Measurements from ENCODE around the gene INAFM2.
A peak's percentile ranks its signal among the peaks of the same experiment; 100 is the strongest.

The INAFM2 gene

DNA sequence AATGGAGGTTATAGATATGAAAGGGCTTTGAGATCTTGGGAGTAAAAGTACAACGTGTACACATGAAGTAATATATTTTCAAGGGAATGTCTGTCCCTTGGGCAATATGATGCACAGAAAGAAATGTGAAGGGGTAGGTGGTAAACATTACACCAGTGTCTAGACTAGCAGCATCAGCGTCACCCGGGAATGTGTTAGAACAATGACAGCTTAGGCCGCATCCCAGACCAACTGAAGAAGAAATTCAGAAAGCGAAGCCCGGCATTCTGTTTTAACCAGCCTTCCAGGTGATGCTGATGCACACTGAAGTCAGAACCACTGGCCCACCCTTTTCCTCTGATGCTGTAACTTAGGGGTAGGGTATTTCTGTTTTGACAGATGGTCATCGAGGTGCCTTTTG lies 6.3 kb downstream of the INAFM2 start:
- no peak for DNase-seq

GRCh38 chr15:40330368-40330836 lies 6.9 kb downstream of the INAFM2 start:
- DNase-seq = no peak

- no peak for DNase-seq
Observed at GRCh38 chr15:40331026-40331425, 7.5 kb downstream of the INAFM2 start.

GRCh38 chr15:40331637-40332036 lies 8.1 kb downstream of the INAFM2 start:
- DNase-seq = no peak

- no peak for DNase-seq
Observed at GRCh38 chr15:40332113-40332781, 8.8 kb downstream of the INAFM2 start.

- DNase-seq = peak; percentile 67
Observed at GRCh38 chr15:40333922-40334492, 10.5 kb downstream of the INAFM2 start.

DNA sequence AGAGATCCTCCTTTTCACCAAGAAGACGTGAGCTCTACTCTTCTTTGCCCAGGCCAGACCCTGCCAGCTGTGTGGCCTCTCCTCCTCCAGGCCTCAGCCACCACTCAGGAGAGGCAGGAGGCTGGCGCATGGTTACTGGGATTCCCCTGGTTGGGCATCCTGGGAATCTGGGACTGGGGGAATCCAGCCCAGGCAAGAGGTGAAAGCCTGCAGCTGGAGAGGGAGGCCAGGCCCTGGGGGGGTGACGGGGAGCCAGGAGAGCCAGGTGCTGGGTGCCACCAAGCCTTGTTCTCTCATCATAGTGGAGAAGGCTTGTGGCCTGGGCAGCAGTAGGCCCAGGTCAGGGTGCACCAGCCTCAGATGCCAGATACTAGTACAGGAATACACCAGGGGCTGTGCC lies 11.0 kb downstream of the INAFM2 start:
- no peak for DNase-seq

DNA sequence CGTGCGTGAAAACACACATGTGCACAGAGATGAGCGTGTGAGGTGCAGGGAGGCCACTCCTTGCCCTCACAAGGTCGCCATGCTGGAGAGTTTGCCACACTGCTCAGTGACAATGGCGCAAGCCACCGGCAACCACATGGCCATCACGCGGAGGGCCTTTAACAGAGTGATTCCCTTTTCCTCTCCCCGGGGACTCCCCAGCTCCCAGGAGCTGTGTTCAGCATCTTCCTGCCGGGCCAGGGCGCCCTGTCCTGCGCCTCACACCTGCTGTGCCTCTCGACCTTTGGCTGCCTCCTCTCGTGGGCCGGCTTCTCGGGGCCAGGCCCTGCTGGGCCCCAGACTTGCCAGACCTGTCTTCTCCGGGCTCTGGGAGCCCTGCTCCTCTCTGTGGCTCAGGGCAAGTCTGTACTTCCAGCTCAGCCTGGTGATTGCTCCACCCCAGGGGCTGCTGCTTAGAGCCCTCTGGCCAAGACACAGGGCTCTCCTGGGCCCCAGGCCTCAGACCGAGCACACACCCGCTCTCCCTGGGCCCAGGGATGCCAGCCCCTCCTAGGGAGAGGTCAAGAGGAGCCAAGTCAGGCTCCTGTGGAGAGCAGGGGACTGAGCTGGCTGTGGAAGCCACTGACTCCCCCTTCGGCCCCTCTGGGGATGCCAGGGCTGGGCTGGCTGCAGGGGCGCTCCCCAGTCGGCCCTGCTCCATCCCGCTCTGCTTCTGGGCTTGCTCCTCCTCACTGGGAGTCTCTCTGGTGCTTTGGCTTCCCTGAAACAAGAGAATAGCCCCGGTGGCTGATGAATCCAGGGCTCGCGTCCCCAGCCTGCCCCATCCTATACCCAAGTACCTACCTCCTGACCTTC lies 11.7 kb downstream of the INAFM2 start:
- no peak for DNase-seq

DNA sequence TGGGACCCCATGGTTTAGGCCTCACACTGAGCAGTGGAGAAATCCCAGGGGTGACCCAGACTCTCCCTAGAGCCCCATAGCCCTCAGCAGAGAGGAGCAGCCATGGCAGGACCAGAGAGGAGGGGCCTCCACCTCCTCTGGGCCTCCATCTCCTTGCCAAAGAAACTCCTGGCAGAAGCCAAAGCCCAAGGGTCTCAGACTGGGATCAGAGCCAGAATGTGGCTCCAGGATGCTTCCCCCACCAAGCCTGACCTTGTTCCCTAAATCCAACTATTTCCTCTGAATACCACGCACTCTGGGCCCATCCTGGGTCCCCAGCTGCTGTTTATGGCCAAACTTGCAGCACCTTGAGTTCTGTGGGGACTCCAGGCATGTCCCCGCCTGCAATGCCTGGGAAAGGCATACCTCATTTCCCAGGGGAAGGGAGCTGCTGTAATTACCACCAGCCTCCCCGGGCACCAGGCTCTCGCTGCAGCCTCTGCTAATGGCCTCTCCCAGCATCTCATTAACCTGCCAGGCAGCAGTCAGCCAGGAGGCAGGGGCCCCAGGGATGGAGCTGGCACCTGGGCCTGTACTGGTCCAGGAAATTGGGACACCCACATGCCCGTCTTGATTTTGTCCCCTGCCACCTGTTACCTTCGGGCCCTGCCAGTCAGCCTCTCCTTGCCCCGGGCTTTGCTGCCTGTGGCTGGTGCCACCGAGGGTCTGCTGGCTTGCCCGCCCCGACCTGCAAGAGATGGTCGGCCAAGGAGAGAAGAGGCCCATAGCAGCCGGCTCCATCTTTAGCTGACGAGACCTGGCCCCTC lies 12.6 kb downstream of the INAFM2 start:
- no peak for DNase-seq

DNA sequence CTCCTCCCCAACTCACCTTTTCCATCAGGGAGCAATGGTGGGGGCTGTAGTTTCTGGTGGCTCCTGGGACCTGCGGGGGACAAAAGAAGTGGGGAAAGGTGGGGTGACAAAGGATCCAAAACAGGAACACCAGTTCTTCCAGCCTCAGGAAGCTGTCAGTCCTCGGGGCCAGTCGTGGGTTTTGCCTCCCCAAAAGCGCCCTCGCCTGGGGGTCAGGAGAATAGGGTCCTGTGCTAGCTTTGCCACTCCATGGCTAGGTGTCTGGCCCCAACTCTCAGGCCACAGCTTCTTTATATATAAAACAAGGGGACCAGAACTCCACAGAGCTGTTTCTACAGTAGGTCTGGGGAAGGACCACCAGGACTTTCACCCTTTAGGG lies 13.2 kb downstream of the INAFM2 start:
- no peak for DNase-seq

- no peak for DNase-seq
Observed at GRCh38 chr15:40337597-40337996, 14.1 kb downstream of the INAFM2 start.

DNA sequence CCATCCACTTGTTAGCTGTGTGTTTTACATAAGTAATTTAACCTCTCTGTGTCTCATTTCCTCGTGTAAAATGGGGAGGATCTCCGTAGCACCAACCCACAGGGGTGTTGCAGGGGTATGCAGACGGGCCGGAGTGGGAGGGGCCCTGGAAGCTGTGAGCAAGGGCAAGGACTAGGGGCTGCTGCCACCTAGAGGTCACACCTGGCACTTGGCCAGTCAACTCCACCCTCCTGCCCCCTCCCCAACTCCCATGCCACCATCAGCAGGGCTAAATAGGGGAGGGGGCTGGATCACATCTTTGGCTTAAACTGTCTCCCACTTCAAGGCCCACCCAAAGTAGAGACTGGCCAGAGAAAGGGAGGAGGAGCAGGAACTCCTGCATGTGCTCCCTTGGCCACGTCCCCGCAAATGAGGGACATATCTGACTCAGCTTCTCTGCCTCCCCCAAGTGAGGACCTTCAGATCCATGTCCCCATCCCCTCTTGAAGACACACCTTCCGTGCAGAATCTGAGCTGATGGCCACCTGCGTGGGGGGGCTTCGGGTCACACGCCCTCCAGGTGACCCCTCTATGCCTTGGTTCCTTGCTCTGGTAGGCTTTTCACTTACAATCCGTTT lies 14.7 kb downstream of the INAFM2 start:
- DNase-seq = peak; percentile 68

GRCh38 chr15:40338921-40339620 lies 15.6 kb downstream of the INAFM2 start:
- DNase-seq = peak; percentile 85

DNA sequence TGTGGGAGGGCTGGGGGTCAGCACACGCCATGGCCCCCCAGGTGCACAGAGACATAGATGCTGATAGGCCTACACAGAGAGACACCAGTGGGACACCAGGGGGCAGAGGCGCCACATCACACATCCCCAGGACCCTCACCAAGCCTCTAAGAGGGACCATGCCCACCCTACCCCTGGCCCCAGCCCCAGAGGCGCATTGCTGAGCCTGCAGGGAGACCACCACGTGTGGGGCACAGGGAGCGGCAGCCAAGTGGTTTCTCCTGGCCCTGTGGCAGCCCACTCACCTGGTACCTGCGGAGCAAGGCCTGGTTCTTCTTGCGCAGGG lies 16.1 kb downstream of the INAFM2 start:
- no peak for DNase-seq

DNA sequence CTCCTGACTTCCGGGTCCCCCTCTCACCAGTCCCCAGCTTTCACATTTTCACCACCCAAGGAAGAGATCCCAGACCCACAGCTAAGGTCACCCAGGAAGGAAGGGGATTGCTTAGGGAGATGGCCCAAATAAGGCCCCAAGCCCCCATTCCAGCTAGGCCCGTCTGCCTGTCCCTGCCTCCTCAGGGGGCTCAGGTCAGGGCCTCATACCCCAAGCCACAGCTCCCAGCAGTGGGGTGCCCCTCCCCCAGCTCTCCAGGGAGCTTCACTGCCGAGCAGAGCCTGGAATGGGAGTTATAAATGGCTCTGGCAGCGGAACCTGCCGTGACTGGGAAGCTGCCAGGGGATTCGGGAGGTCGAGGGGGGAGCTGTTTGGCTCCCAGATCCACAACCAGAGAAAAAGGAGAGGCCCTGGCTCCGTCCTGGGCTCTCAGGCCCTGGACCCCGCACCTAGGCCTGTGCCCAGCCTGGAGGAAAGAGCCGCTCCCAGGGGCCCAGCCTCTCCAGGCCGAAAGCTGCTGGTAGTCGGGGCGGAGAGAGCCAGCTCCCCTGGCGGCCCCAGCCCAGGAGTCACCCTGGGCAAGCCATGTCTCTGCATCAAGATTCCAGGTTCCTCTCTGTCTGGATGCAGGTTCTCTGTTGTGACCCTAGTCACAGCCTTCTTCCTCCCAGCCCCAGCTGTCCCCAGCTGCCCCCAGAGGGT lies 16.7 kb downstream of the INAFM2 start:
- DNase-seq = peak; percentile 76

GRCh38 chr15:40340740-40341400 lies 17.4 kb downstream of the INAFM2 start, which contains the start of gene CCDC9B:
CCDC9B (minus strand) TSS chr15:40340939; CDS start chr15:40340819, 120 bp downstream.
- DNase-seq = peak; percentile 82

DNA sequence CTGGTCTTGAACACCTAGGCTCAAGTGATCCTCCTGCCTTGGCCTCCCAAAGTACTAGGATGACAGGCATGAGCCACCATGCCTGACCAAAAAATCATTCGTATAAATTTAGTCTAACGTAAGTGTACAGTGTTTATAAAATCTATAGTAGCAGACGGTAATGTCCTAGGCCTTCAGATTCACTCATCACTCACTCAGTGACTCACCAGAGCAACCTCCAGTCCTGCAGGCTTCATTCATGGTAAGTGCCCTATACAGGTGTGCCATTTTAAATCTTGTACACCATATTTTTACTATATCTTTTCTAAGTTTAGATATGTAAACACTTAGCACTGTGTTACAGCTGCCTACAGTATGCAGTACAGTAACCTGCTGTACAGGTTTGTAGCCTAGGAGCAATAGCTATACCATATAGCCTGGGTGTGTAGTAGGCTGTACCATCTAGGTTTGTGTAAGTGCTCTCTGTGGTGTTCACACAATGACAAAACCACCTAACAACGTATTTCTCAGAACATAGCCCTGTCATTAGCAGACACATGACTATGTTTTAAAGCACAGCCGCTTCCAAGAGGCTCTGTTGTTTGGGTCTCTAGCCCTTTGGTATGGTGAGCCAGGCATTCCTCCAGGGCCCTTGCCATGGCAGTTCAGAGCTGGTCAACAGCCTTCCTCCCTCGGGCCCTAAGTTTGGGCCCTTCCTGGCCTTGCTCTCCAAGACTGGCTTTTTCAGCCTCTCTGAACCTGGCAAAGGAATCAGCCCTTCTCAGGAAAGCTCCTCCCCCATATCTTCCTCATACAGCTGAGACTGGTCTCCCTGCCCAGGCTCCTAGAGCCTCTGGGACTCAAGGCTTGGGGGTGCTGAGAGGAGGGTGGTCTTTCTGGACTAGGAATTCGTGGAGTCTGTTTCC lies 19.2 kb downstream of the INAFM2 start:
- DNase-seq = no peak

GRCh38 chr15:40343512-40343911 lies 20.0 kb downstream of the INAFM2 start:
- peak; percentile 90 for DNase-seq

- no peak for DNase-seq
Observed at GRCh38 chr15:40344217-40344616, 20.7 kb downstream of the INAFM2 start.
